ENCODE results near the gene MUCL3.
A peak's percentile ranks its signal among the peaks of the same experiment; 100 is the strongest.
"Not testable (repeated sequence)": the region's sequence is repeated elsewhere in the genome, so short reads cannot be mapped to it uniquely, and the experiment has no call there.

Gene MUCL3

GRCh38 chr6:30979141-30979540 lies 38.4 kb downstream of the MUCL3 start:
- no peak for DNase-seq (ENCODE audit: low read depth in 2 of 3, low spot score in 1 of 3)

GRCh38 chr6:30979690-30980089 lies 38.9 kb downstream of the MUCL3 start:
- no peak for DNase-seq (ENCODE audit: low read depth in 2 of 3, low spot score in 1 of 3)

- no peak for DNase-seq (ENCODE audit: low read depth in 2 of 3, low spot score in 1 of 3)
These were observed 41.4 kb downstream of the MUCL3 start for GRCh38 chr6:30981942-30982772.

- no peak for DNase-seq (ENCODE audit: low read depth in 2 of 3, low spot score in 1 of 3)
These were observed 42.7 kb downstream of the MUCL3 start, which contains the start of gene MUC21 for GRCh38 chr6:30983439-30983838. MUC21 (plus strand) TSS chr6:30983718; CDS start chr6:30983959, 241 bp downstream.

- peak in 1 of 3 donors; percentile 26 for DNase-seq (ENCODE audit: low read depth in 2 of 3, low spot score in 1 of 3)
These were observed 44.7 kb downstream of the MUCL3 start for GRCh38 chr6:30985490-30985889.

- DNase-seq (ENCODE audit: low read depth in 2 of 3, low spot score in 1 of 3), result no peak
These were observed 46.5 kb downstream of the MUCL3 start for GRCh38 chr6:30987304-30987703.

- no peak for DNase-seq (ENCODE audit: low read depth in 2 of 3, low spot score in 1 of 3)
These were observed 47.5 kb downstream of the MUCL3 start for GRCh38 chr6:30988209-30988825.

GRCh38 chr6:30990422-30991086 lies 49.8 kb downstream of the MUCL3 start:
- no peak for DNase-seq (ENCODE audit: low read depth in 2 of 3, low spot score in 1 of 3)

- no peak for DNase-seq (ENCODE audit: low read depth in 2 of 3, low spot score in 1 of 3)
These were observed 51.1 kb downstream of the MUCL3 start for GRCh38 chr6:30991891-30992290.

GRCh38 chr6:30997301-30997700 lies 56.5 kb downstream of the MUCL3 start:
- no peak for DNase-seq (ENCODE audit: low read depth in 2 of 3, low spot score in 1 of 3)

GRCh38 chr6:30998785-30999184 lies 58.0 kb downstream of the MUCL3 start:
- DNase-seq (ENCODE audit: low read depth in 2 of 3, low spot score in 1 of 3), result no peak

GRCh38 chr6:31000067-31000860 lies 59.5 kb downstream of the MUCL3 start:
- not testable (repeated sequence) for DNase-seq (ENCODE audit: low read depth in 2 of 3, low spot score in 1 of 3)

- no peak for DNase-seq (ENCODE audit: low read depth in 2 of 3, low spot score in 1 of 3)
These were observed 60.6 kb downstream of the MUCL3 start for GRCh38 chr6:31001281-31001888.

GRCh38 chr6:31002471-31002870 lies 61.7 kb downstream of the MUCL3 start:
- no peak for DNase-seq (ENCODE audit: low read depth in 2 of 3, low spot score in 1 of 3)

Measured in stimulated activated CD4-positive, alpha-beta T cell treated with anti-CD3 and anti-CD28 coated beads, Interleukin-12 subunit alpha, Interleukin-12 subunit beta, amount 100 ng/mL, for 48 hours (primary cell).